Activated gamma-delta T cell (primary cell): Measurements from ENCODE around the gene RNU2-1.
"Not testable (repeated sequence)": the region's sequence is repeated elsewhere in the genome, so short reads cannot be mapped to it uniquely, and the experiment has no call there.

Experiments used
- DNase-seq: peaks from one replicate; lab custom pipeline; 2025; lab: John Stamatoyannopoulos, UW
- total RNA-seq, 2 donors: gene quantifications; one replicate each; lab custom pipeline; 2026; lab: John Stamatoyannopoulos, UW

Gene RNU2-1
- total RNA-seq: 0 reads per million in 2 donors

DNA sequence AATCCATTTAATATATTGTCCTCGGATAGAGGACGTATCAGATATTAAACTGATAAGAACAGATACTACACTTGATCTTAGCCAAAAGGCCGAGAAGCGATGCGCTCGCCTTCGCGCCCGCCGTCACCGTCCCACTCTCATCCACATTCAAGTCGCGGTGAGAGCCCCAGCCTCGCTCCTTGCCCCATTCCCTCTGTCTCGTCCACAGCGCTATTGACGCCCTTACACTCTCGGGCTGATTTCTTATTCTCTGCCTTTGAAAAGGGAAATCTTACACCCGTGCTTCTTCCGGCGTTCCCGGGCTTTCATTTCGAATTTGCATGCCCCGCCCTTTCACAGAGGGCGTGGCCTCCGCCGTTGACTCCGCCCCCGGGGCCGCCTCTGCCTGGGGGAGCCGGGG lies at the start of gene RNU2-1:
Gene RNU2-1, minus strand, starts transcription at position 101 of the 400 bp plus-strand sequence.
- DNase-seq: not testable (repeated sequence)

DNA sequence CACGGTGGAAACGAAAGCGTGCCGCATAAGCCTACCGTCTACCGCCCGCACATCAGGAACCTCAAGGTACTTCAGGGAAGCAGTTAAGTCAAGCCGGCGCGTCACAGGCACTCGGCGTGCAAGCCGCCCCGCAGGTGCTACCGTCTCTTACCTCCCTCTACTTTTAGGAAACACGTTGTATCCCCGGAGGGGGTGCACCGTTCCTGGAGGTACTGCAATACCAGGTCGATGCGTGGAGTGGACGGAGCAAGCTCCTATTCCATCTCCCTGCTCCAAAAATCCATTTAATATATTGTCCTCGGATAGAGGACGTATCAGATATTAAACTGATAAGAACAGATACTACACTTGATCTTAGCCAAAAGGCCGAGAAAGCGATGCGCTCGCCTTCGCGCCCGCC lies 39.1 kb upstream of the RNU2-1 start:
- DNase-seq: not testable (repeated sequence)

DNA sequence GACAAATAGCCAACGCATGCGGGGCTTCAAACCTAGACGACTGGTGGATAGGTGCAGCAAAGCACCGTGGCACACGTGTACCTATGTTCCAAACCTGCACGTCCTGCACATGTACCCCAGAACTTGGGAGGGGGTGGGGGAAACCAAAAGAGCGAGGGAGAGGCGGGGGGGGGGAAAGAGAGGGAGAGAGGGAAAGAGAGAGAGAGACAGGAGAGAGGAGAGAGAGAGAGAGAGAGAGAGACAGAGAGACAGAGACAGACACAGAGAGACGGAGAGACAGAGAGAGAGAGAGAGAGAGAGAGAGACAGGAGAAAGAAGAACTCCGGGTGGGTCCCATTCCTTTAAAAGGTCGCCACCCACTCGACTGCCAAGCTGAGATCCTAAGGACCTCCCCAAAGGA lies 38.7 kb upstream of the RNU2-1 start:
- DNase-seq: not testable (repeated sequence)

DNA sequence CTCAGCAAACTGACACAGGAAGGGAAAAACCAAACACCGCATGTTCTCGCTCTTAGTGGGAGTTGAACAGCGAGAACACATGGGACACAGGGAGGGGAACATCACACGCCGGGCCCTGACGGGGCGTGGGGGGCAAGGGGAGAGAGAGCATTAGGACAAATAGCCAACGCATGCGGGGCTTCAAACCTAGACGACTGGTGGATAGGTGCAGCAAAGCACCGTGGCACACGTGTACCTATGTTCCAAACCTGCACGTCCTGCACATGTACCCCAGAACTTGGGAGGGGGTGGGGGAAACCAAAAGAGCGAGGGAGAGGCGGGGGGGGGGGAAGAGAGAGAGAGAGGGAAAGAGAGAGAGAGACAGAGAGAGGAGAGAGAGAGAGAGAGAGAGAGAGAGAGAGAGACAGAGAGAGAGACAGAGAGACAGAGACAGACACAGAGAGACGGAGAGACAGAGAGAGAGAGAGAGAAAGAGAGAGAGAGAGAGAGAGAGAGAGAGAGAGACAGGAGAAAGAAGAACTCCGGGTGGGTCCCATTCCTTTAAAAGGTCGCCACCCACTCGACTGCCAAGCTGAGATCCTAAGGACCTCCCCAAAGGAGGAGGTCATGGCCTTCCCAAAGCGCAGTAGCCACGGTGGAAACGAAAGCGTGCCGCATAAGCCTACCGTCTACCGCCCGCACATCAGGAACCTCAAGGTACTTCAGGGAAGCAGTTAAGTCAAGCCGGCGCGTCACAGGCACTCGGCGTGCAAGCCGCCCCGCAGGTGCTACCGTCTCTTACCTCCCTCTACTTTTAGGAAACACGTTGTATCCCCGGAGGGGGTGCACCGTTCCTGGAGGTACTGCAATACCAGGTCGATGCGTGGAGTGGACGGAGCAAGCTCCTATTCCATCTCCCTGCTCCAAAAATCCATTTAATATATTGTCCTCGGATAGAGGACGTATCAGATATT lies 37.1 kb upstream of the RNU2-1 start:
- not testable (repeated sequence) for DNase-seq

DNA sequence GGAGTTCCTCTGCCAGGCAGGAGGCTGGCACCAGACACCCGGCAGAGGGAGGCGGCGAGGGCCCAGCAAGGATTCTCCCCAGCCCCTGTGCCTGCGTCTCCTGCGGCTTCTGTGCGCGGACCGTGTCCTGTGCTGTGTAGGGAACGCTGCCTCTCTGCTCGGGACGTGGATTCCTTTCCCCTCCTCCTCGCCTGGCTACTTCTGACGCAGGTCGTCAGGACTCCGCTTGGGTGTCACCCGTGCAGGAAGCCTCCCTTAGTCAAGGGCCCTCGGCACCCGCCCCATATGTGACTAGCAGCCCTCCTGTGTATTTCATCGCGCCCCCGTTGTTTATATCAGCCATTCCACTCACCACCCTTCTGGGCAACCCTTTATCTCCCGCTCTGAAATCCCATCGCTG lies 12.7 kb upstream of the RNU2-1 start:
- DNase-seq: not testable (repeated sequence)

DNA sequence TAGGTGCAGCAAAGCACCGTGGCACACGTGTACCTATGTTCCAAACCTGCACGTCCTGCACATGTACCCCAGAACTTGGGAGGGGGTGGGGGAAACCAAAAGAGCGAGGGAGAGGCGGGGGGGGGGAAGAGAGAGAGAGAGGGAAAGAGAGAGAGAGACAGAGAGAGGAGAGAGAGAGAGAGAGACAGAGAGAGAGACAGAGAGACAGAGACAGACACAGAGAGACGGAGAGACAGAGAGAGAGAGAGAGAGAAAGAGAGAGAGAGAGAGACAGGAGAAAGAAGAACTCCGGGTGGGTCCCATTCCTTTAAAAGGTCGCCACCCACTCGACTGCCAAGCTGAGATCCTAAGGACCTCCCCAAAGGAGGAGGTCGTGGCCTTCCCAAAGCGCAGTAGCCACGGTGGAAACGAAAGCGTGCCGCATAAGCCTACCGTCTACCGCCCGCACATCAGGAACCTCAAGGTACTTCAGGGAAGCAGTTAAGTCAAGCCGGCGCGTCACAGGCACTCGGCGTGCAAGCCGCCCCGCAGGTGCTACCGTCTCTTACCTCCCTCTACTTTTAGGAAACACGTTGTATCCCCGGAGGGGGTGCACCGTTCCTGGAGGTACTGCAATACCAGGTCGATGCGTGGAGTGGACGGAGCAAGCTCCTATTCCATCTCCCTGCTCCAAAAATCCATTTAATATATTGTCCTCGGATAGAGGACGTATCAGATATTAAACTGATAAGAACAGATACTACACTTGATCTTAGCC lies 7.0 kb upstream of the RNU2-1 start:
- not testable (repeated sequence) for DNase-seq

DNA sequence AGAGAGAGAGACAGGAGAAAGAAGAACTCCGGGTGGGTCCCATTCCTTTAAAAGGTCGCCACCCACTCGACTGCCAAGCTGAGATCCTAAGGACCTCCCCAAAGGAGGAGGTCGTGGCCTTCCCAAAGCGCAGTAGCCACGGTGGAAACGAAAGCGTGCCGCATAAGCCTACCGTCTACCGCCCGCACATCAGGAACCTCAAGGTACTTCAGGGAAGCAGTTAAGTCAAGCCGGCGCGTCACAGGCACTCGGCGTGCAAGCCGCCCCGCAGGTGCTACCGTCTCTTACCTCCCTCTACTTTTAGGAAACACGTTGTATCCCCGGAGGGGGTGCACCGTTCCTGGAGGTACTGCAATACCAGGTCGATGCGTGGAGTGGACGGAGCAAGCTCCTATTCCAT lies 5.8 kb upstream of the RNU2-1 start:
- DNase-seq: not testable (repeated sequence)

DNA sequence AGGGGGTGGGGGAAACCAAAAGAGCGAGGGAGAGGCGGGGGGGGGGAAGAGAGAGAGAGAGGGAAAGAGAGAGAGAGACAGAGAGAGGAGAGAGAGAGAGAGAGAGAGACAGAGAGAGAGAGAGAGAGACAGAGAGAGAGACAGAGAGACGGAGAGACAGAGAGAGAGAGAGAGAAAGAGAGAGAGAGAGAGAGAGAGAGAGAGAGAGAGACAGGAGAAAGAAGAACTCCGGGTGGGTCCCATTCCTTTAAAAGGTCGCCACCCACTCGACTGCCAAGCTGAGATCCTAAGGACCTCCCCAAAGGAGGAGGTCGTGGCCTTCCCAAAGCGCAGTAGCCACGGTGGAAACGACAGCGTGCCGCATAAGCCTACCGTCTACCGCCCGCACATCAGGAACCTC lies 514 bp downstream of the RNU2-1 start:
- DNase-seq: not testable (repeated sequence)

DNA sequence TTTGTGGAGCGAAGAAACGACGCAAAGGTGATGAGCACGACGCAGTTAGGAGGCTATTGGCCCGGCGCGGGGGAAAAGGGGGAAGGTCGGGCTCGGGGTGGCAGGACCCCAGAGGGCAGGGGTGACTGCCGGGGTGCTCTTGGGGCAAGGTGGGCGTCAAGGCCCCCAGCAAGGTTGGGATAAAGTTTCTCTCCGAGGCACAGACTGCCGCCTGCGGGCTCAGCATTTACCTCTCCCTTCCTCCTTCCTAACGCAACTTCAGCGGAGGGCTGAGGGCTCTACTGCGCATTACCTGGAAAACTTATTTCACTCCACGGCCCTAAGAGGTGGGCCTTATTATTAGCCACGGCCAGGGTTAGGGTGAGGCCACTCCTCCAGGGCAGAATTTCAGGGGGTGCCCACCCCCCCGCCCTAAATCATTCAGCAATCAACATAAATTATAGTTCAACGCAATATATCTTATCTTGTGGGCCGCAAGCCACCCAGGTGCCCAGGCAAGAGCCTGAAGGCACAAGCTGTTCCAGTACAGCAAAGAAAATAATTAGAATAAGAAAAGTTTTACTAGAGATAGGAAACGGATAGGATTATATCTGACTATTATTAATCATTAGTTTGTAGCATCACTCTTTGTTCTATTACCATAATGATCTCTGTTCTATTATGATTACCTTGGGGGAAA lies 1.6 kb downstream of the RNU2-1 start:
- not testable (repeated sequence) for DNase-seq

DNA sequence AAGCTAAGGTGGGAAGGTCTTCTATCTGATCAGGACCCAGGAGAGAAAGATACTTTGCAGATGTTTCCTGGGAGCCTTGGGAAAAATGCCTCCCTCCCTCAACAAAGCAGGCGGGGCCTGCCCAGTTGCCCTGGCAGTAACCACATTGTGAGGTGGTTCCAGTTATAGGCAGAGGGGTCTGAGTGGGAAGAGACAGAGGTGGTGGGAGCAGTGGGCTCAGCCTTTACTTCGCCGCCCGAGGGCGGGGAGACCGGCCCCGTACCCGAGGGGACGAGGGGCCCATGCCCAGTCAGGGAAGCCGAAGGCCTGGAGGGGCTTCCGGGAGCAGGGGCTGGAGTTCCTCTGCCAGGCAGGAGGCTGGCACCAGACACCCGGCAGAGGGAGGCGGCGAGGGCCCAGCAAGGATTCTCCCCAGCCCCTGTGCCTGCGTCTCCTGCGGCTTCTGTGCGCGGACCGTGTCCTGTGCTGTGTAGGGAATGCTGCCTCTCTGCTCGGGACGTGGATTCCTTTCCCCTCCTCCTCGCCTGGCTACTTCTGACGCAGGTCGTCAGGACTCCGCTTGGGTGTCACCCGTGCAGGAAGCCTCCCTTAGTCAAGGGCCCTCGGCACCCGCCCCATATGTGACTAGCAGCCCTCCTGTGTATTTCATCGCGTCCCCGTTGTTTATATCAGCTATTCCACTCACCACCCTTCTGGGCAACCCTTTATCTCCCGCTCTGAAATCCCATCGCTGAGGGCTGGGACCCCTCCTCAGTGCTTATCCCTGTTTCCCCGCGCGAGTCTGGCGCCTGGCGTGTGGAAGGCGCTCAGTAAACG lies 2.4 kb downstream of the RNU2-1 start:
- not testable (repeated sequence) for DNase-seq

DNA sequence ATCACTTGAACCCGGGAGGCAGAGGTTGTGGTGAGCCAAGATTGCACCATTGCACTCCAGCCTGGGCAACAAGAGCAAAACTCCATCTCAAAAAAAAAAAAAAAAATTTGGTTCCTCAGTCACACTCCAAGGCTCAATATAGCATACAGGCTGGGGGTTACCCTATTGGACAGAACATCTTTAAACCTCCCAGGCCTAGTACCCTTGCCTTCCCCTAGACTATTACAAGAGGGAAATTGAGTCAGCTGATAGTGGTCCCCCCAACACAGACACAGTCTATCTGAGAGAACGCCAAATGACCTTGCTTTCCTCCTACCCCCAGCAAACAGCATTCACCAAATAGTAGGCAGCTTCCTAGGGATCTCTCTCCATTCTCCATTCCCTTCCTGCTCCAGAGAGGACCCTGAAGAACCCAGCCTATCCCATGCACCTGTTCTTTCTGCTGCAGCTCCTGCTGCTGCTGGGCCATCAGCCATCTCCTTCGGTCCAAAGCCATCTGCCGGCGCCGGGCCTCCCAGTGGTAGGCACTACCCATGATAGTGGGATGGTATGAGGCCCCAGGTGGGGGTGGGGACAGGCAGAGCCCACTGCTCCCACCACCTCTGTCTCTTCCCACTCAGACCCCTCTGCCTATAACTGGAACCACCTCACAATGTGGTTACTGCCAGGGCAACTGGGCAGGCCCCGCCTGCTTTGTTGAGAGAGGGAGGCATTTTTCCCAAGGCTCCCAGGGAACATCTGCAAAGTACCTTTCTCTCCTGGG lies 5.6 kb downstream of the RNU2-1 start, which contains the start of gene CCDC200:
Gene CCDC200, minus strand, starts transcription at position 604 of the 763 bp plus-strand sequence. Its CDS starts 69 bp downstream, at position 535.
- DNase-seq: not testable (repeated sequence)

DNA sequence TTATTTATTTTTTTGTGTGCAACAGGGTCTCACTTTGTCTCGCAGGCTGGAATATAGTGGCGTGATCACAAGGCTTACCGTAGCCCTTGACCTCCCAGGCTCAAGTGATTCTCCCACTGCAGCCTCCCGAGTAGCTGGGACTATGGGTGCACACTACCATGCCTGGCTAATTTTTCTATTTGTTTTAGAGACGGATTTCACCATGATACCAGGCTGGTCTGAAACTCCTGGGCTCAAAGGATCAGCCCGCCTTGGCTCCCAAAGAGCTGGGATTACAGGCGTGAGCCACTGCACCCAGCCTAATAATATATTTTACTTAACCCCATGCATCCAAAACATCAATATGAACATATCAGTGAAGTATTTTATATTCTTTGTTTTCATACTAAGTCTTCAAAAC lies 7.4 kb downstream of the RNU2-1 start:
- DNase-seq: no peak

DNA sequence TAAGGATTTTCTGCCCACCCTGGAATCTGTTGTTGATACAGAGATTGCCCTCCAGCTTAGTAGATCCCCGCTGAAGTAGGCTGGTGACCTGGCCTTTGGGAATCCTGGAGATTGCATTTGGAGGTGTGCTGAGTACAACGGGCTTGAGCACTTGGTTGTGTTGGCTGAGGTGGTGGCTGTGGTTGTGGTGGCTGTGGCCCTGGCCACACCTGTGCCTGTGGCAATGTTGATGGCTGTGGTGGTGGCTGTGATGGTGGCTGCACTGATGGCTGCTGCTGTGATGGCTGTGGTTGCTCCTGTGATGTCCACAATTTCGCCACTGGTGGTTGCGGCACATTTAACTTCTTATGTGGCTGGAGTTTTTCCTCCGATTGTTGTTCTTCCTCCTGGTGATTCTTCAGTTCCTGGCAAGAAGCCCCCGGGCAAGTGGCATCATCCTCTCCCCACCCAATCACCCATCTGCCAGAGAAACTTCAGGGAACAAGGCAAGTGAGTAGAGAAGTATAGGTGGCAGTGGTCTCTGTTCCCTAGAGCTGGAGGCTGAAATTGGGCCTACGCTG lies 9.6 kb downstream of the RNU2-1 start:
- no peak for DNase-seq

DNA sequence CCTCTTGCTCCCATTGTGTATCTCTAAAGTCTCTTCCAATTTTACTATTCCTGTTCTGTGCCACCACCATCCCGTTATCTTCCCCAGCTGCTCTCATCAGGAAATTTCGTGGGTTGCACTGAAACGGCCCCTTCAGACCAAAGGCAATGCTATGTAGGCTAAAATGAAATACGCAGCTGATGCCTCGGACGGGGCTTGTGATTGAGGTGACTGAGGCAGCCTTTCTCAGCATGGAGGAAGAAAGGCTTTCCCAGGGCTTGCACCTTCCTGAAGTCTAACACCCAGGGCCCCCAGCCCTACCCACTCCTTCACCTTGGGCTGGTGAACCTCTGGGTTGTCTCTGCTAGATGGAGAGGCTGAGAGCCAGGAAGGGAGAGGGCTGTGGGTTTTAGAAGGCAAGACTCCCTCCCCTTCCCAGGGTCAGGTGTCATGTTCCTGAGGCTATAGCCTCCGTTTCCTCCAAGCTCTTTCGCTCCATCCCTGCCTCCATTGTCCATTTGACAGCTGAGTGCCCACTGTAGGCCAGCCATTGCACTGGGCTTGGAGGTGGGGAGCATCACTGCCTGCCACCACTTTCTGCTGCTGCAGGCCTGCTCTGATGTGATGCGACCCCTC lies 13.2 kb downstream of the RNU2-1 start:
- DNase-seq: no peak

DNA sequence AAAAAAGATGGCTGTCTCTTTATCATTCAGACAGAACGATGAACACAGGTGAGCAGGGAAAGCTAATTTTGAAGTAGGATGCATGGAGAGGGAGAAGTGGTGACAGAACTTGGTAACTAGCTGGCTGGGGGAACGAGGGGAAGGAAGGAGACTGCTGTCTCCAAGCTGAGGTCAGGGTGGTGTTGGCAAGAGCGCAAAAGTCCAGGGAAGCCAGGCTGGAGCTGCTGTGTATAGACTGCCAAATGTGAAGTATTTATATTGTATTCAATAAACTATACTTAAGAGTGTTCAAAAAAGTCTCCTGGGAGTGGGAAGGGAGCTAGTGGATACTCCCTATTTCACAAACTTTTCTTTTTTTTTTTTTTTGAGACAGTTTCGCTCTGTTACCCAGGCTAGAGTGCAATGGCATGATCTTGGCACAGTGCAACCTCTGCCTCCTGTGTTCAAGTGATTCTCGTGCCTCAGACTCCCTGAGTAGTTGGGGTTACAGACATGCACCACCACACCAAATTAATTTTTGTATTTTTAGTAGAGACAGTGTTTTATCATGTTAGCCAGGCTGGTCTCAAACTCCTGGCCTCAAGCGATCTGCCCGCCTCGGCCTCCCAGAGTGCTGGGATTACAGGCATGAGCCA lies 13.9 kb downstream of the RNU2-1 start:
- DNase-seq: no peak

DNA sequence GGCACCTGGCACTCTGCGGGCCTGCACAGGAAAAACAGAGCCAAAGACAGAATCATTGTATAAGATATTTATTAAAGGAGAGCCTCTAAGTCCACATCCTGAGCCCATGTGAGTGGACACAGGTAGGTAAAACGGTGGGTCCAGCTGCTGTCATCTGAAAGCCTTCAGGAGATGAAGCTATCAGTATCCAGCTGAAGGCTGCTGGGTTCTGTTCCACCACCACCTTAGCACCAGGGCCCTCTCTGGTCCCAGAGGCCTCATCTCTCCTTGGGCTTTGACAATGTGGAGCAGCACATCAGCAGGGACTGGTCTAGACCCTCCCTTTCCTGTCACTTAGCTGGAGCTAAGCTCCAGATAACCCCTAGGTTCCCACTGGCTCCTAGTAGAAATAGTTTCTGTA lies 14.8 kb downstream of the RNU2-1 start:
- no peak for DNase-seq

DNA sequence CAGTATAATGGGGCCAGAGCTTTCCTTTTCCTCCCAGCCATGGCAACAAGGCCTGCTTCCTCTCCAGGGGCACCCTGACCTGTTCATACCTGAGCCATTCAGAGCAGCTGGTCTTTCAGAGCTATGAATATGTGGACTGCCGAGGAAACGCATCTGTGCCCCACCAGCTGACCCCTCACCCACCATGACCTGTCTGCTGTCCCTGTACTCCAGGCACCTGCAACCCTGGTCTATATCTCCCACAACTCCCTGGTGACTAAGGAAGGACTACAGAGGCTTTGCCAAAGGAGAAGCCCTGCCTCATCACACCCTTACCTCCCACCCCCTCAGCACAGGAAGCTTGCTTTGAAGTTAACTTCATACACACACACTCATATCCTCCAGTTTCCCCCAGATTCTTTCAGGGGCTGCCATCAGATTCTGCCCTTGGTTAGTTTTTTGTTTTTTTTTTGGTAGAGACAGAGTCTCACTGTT lies 16.1 kb downstream of the RNU2-1 start:
- no peak for DNase-seq

DNA sequence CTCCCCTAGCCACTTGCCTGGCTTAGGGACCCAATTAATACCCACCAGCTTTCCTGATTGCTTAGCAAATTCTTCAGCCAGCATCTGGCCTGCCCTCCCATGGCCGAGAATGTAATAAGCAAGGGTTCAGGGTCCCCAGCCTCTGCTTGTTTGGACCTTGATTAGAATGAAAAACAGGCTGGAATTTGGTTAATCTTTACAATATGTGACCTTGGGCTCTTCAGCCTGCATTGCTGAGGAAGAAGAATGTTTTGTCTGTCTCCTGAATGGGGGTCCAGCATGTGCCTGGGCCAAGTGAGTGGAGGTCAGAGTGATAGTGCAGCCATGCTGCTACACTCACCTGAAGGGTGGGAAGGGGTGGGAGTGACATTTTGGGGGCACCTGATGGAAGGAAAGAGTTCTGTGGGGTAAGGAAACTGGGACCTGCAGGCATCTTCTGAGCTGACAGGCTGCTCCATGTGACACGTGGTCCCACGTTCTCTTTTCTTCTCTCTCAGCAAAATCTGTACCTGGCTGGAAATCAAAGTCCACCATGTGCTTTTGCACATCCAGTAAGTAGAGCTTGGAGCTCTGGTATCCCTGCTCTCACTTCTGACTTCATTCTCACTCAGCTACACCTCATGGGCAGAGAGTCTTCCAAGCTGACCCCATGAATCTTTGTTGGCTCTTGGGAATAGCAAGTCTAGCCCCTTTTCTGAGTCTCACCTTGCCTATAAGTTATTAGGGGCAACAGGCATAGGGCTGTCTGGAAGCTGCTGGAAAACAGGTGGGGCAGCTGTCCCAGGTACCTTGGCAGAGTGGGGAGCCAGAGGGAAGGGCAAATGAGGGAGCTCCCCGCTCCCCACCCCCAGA lies 16.8 kb downstream of the RNU2-1 start:
- no peak for DNase-seq
